Fibroblast of lung (primary cell): ENCODE measurements around the gene UBR3. TPM values are rescaled to one million over a fixed set of nuclear protein-coding genes. Genes with fewer than 3 reads are reported as not detected.

Source experiments
- DNase-seq, 2 donors: peaks; one replicate each; pipeline versions ENCODE4 v3.0.0 to v3.0.0-alpha.2; 2010; ENCODE audit warnings: low read depth in 2 of 2
- H2AFZ ChIP-seq: 2 replicates; pipeline ENCODE4 v1.5.1; 2012; ENCODE audit warnings: low read length, control low read depth, inconsistent platforms
- H3K27ac ChIP-seq: 2 replicates; pipeline ENCODE4 v1.5.1; 2011; ENCODE audit warnings: low read length, control low read depth; ENCODE audit not compliant: insufficient read depth
- H3K27me3 ChIP-seq: 2 replicates; pipeline ENCODE4 v1.5.1; 2011; ENCODE audit warnings: mild to moderate bottlenecking, low read length; ENCODE audit not compliant: control insufficient read depth, insufficient read depth
- H3K36me3 ChIP-seq: 2 replicates; pipeline ENCODE4 v1.5.1; 2011; ENCODE audit warnings: low read length; ENCODE audit not compliant: control insufficient read depth, insufficient read depth
- H3K4me1 ChIP-seq: 2 replicates; pipeline ENCODE4 v1.5.1; 2011; ENCODE audit warnings: low read length; ENCODE audit not compliant: control insufficient read depth, insufficient read depth; ENCODE audit errors: extremely low read depth
- H3K4me2 ChIP-seq: 2 replicates; pipeline ENCODE4 v1.5.1; 2011; ENCODE audit warnings: low read length, control low read depth; ENCODE audit not compliant: insufficient read depth; ENCODE audit errors: extremely low read depth
- H3K4me3 ChIP-seq, 4 experiments: fragments of 200-600 bp in 1 of 4; sonication (generic) in 1 of 4; replicated peaks in 1 of 4; 2 replicates each; pipeline ENCODE4 v1.5.1; 2011 to 2016; ENCODE audit warnings: low read length in 4 of 4, low read depth in 3 of 4, mild to moderate bottlenecking in 3 of 4, control low read depth in 2 of 4, inconsistent platforms in 1 of 4, mixed read lengths in 1 of 4; ENCODE audit not compliant: insufficient read depth in 1 of 4; ENCODE audit errors: control extremely low read depth in 1 of 4
- H3K79me2 ChIP-seq: 2 replicates; pipeline ENCODE4 v1.5.1; 2012; ENCODE audit warnings: mild to moderate bottlenecking, low read length, inconsistent platforms; ENCODE audit not compliant: control insufficient read depth, insufficient read depth
- H3K9ac ChIP-seq: 2 replicates; pipeline ENCODE4 v1.5.1; 2011; ENCODE audit warnings: mild to moderate bottlenecking, low read length, control low read depth; ENCODE audit not compliant: insufficient read depth
- H3K9me3 ChIP-seq: 2 replicates; pipeline ENCODE4 v1.5.1; 2012; ENCODE audit warnings: low read depth, low read length; ENCODE audit not compliant: control insufficient read depth, insufficient read depth
- H4K20me1 ChIP-seq: 2 replicates; pipeline ENCODE4 v1.5.1; 2011; ENCODE audit warnings: low read length; ENCODE audit not compliant: control insufficient read depth, insufficient read depth; ENCODE audit errors: extremely low read depth
- EZH2 ChIP-seq: IDR thresholded peaks from 2 replicates; pipeline ENCODE4 v1.5.1; 2012; ENCODE audit warnings: low read length, control low read depth, mild to moderate bottlenecking; ENCODE audit errors: missing control alignments
- polyA plus RNA-seq, 2 donors: library from polyadenylated mRNA; depleted of rRNA in 1 of 2; stranded (reverse) in 1 of 2; unstranded in 1 of 2; fragments of >200 nt; gene quantifications; 2 replicates each; pipeline ENCODE4 v1.2.1, GENCODE V29; 2011 to 2012; ENCODE audit warnings: missing spikeins in 1 of 2
- total RNA-seq: library from RNA; depleted of rRNA; stranded (reverse); fragments of >200 nt; gene quantifications from 2 replicates; pipeline ENCODE4 v1.2.1, GENCODE V29; 2014
- TF ChIP-seq, protein P1 (sequence below), 2 donors: IDR thresholded peaks in 1 of 2; conservative IDR thresholded peaks in 1 of 2; 1 replicate in 1 of 2; 2 replicates in 1 of 2; pipeline ENCODE4 v1.5.1; 2011 to 2012; ENCODE audit warnings: low read length in 2 of 2, control low read depth in 1 of 2, inconsistent platforms in 1 of 2, low read depth in 1 of 2, mild to moderate bottlenecking in 1 of 2

Gene UBR3
- total and polyA plus RNA-seq, 2 donors (not counting 1 experiment from before 2014, with no cell fraction given), result 21.7 to 39.5 TPM

DNA sequence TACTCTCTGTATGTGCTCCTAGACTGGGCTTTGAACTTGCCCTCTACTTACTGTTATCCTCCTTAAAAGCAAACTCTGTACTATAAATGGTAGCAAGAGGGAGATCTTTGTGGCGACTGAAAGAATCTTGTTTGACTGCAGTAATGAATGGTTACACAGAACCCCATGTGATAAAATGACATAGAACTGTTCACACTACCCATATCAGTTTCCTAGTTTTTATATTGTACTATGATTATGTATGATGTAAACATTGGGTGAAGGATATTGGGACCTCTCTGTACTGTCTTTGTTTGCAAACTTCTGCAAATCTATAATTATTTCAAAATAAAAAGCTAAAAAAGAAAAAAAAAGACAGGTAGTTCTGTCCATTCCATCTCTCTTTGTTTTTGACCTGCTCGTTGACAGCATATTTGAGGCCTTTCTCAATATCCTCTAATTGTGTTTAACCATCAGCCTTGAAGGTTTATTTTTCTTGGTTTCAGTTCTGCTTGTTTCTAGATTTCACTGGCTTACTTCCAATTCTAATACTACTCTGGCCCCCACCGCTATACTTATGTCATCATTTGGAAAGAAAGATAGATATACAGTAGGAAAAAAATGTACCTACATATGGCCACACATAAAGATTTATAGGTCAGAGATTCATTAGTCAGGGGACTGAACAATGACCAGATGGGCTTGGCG lies 271.5 kb downstream of the UBR3 start:
- peak; percentile 17 to 23 for DNase-seq
- Histone ChIP-seq H3K79me2 (no peaks in the 10 kb centered on the region), H2AFZ (no peak overlapping the region), H3K27me3 (no peaks in the 10 kb centered on the region), H3K36me3 (no peaks in the 10 kb centered on the region), H3K4me1 (no peaks in the 10 kb centered on the region), H3K27ac (no peak overlapping the region), H4K20me1 (no peaks in the 10 kb centered on the region), H3K9ac (no peak overlapping the region), H3K4me3 (no peak overlapping the region), H3K9me3 (no peaks in the 10 kb centered on the region), H3K4me2 (no peak overlapping the region)
- TF ChIP-seq, protein P1, sequence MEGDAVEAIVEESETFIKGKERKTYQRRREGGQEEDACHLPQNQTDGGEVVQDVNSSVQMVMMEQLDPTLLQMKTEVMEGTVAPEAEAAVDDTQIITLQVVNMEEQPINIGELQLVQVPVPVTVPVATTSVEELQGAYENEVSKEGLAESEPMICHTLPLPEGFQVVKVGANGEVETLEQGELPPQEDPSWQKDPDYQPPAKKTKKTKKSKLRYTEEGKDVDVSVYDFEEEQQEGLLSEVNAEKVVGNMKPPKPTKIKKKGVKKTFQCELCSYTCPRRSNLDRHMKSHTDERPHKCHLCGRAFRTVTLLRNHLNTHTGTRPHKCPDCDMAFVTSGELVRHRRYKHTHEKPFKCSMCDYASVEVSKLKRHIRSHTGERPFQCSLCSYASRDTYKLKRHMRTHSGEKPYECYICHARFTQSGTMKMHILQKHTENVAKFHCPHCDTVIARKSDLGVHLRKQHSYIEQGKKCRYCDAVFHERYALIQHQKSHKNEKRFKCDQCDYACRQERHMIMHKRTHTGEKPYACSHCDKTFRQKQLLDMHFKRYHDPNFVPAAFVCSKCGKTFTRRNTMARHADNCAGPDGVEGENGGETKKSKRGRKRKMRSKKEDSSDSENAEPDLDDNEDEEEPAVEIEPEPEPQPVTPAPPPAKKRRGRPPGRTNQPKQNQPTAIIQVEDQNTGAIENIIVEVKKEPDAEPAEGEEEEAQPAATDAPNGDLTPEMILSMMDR (conservative IDR thresholded peaks at IDR 0.05 in 1 of 2, IDR thresholded peaks at IDR 0.05 in 1 of 2; ENCODE audit: low read depth in 1 of 2, low read length in 2 of 2), result no peak
- TF ChIP-seq EZH2, result no peak

DNA sequence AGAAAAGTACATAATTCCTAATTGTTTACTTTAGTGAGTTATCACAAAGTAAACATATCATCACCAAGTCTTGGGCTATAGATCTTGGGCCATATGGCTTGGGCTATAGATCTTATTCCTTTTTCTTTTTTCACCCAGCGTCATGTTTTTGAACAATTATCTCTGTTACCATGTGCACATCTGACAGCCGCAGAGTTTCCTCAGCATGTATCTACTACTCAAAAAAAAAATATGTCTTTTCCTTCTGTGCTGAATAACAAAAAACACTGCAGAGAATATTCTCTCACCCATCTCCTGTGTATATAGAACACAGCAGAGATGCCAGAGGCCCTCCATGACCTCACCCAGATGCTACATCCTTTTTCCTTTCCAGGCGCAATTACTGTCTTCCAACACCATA lies 274.5 kb downstream of the UBR3 start:
- no peak overlapping the region for H3K27ac ChIP-seq
- no peak for DNase-seq
- no peak overlapping the region for H3K9ac ChIP-seq
- H3K27me3 ChIP-seq, result no peaks in the 10 kb centered on the region
- no peaks in the 10 kb centered on the region for H3K4me1 ChIP-seq
- H3K4me2 ChIP-seq, result no peak overlapping the region
- H3K4me3 ChIP-seq, result no peak overlapping the region
- TF ChIP-seq, protein P1 (conservative IDR thresholded peaks at IDR 0.05 in 1 of 2, IDR thresholded peaks at IDR 0.05 in 1 of 2; ENCODE audit: low read depth in 1 of 2, low read length in 2 of 2), result no peak
- no peak for TF ChIP-seq EZH2
- no peaks in the 10 kb centered on the region for H3K36me3 ChIP-seq
- no peaks in the 10 kb centered on the region for H3K79me2 ChIP-seq
- no peaks in the 10 kb centered on the region for H3K9me3 ChIP-seq
- no peaks in the 10 kb centered on the region for H4K20me1 ChIP-seq
- H2AFZ ChIP-seq, result no peak overlapping the region

DNA sequence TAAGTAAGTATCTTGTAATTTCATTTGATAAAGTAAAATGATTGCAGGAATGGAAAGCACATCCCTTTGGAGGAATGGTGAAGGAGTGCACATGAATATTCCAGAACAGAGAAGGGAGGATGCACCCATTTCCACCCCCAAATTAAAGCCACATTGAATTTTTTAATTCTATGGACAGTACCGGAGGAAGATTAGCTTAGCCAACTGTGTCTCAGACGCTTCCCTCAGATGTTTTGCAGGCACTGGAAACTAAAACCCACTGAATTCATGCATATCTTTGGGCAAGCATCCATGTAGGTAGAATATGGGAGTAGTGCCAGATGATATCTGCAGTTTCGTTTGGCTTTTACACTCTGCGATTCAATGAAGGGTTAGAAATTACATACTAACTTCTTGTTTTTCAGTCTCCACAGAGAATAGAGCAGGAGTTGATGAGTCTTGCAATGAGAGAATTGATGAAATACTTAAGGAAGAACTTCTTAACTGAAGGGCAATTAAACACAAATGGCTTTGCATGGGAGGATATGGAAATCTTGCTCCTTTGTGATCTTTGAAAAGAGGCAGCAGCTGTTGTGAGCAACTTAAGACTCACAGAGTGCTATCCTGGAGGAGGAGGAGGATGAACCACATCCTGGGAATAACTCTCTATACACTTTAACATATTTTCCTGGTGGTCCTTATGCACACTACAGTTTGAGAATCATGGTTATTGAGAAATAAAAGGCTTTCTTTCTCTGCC lies 279.0 kb downstream of the UBR3 start:
- H3K4me1 ChIP-seq, result no peaks in the 10 kb centered on the region
- no peaks in the 10 kb centered on the region for H3K27me3 ChIP-seq
- H3K79me2 ChIP-seq, result no peaks in the 10 kb centered on the region
- no peak overlapping the region for H3K27ac ChIP-seq
- no peaks in the 10 kb centered on the region for H4K20me1 ChIP-seq
- no peak overlapping the region for H3K9ac ChIP-seq
- H3K36me3 ChIP-seq, result no peaks in the 10 kb centered on the region
- TF ChIP-seq, protein P1 (conservative IDR thresholded peaks at IDR 0.05 in 1 of 2, IDR thresholded peaks at IDR 0.05 in 1 of 2; ENCODE audit: low read depth in 1 of 2, low read length in 2 of 2), result no peak
- TF ChIP-seq EZH2, result no peak
- no peak overlapping the region for H3K4me2 ChIP-seq
- no peak overlapping the region for H3K4me3 ChIP-seq
- no peak overlapping the region for H2AFZ ChIP-seq
- H3K9me3 ChIP-seq, result no peaks in the 10 kb centered on the region
- DNase-seq, result no peak
